Hematopoietic multipotent progenitor cell treated with erythropoietin and hydrocortisone succinate and interleukin-3 and kit ligand, for 17 days (in vitro differentiated cells): ENCODE results near the gene DPAGT1.
A peak's percentile ranks its signal among the peaks of the same experiment; 100 is the strongest.
"Not testable (repeated sequence)": the region's sequence is repeated elsewhere in the genome, so short reads cannot be mapped to it uniquely, and the experiment has no call there.

Experiments used
- DNase-seq: peaks from one replicate; pipeline ENCODE4 v3.0.0-alpha.2; 2015; ENCODE audit warnings: low spot score

Gene DPAGT1

GRCh38 chr11:119115484-119116234, 14.0 kb upstream of the DPAGT1 start:
- no peak for DNase-seq

GRCh38 chr11:119114351-119114750, 12.7 kb upstream of the DPAGT1 start:
- no peak for DNase-seq

GRCh38 chr11:119113716-119114115, 12.1 kb upstream of the DPAGT1 start:
- DNase-seq, result no peak

DNA sequence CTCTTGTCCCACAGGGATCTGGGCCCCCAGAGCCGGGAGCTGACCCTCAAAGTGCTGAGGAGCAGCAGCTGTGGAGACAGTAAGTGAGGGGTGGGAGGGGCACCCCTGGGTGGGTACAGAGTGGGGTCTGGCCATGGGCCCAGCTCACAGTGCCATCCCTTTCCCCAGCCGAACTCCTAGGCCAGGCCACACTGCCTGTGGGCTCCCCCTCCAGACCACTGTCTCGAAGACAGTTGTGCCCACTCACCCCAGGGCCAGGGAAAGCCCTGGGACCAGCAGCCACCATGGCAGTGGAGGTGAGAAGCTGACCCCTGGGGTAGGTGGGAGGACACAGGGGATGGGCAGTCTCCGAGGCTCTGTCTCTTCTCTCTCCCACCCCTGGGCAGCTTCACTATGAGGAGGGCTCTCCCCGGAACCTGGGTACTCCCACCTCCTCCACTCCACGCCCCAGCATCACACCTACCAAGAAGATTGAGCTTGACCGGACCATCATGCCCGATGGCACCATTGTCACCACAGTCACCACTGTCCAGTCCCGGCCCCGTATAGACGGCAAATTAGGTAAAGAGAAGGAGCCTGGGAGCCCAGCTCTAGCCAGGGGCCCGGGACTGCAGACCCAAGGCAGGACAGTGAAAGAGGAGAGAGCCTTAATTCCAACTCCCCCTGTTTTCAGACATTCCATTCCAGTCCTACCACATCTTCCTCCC, 10.8 kb upstream of the DPAGT1 start:
- DNase-seq, result no peak

GRCh38 chr11:119111361-119111925, 9.8 kb upstream of the DPAGT1 start:
- no peak for DNase-seq

DNA sequence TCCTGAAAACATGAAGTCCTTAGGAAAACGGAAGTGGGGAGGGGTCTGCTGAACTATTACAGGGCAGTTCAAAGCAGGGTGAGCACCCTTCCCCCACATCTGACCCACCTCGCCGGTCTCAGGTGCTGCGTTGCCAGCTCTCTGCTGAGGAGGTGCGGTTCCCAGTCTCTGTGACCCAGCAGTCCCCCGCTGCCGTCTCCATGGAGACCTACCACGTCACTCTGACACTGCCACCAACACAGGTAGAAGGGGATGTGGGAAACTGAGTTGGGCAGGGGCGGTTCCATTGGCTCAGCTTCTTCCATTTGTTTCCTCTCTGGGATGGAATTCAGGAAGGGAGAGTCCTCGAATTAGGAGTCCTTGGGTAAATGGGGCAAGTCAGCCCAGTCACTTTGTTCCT, 8.8 kb upstream of the DPAGT1 start:
- no peak for DNase-seq

DNA sequence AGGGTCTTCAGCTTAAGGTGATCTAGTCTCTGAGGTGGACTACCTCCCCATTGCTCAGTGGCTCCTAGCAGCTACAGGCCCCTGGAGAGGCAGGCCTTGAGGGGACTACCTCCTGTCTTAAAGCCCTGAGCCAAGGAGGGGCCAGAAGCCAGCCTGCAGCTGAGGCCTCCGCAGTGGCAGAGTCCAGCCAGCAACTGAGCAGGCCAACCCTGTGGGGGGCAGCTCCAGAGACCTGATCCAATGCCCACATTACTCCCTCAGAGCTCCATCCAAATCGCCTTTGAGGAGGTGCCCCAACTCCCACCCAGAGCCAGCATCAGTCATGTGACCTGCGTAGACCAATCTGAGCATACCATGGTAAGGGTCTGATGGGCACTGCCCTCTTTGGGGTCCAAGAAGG, 8.2 kb upstream of the DPAGT1 start:
- DNase-seq, result no peak

- no peak for DNase-seq
Observed at GRCh38 chr11:119108857-119109221, 7.2 kb upstream of the DPAGT1 start.

- DNase-seq, result peak; percentile 44
Observed at GRCh38 chr11:119108146-119108856, 6.6 kb upstream of the DPAGT1 start.

- peak; percentile 37 for DNase-seq
Observed at GRCh38 chr11:119107538-119108145, 6.0 kb upstream of the DPAGT1 start.

DNA sequence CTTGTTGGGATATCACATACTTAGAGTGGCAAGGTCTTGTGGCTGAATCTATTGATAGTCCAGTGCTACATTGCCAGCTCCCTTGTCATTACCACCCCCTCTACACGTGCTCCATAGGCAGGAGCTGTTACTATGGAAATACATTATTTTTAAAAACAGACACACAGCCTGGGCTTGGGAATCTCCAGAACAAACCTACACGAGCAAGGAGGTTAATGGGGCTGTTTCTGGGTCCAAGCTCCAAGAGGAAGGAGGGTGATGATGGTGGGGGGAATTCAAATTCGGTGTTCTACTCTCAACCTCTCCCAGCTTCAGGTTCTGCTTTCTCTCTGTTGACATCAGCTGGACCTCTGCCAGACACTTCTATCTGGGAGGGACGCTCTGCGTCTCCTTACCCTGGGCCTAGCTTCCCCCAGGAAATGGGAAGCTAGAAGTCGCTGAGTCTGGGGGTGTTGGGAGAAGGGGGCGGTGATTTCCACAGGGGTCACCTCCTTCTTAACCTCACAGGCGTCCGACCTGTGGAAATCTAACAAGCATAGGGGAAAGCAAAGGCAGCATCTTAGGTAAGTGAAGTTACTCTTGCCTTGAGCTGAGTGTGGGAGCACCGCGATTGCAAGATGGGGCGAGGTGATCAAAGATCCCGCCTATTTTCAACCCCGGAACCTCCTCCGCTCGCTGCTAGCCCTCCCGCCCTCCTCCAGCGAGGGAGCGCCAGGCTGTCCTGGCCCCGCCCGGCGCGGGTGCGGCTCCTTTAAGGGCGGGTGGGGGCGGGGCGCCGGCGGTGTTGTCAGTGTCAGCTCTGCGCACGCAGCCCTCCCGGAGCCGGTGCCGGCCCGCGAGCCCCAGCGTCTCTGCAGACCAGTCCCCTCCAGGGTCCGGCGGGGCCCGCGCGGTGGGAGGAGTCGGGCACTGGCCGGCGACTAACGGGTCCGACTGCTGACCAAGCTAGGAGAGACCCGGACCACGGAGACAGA, 5.2 kb upstream of the DPAGT1 start, which contains the start of gene C2CD2L:
Gene C2CD2L (plus strand): TSS at position 781 of the 974 bp plus-strand sequence. CDS start 398 bp downstream, outside the sequence.
- DNase-seq, result peak; percentile 95

DNA sequence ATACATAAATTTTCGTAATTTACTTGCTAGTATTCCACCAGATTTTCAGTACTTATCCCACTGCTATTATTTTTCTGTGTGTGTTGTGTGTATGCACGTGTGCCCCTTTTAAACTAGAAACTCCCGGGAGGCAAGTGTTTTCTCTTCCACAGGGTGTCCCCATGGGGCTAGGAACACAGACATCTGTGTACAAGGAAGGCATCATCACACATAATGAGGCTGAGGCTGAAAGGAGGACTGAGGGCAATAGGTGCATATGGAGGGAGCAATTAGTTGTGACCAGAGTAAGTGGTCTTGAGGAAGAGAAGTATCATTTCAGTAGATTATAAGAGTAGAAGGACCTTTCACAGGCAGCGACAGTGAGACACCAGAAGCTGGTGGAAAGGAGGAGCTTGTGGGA, 2.1 kb upstream of the DPAGT1 start:
- DNase-seq, result no peak

GRCh38 chr11:119103161-119103664, 1.6 kb upstream of the DPAGT1 start:
- DNase-seq, result not testable (repeated sequence)

- no peak for DNase-seq
Observed at GRCh38 chr11:119100994-119101758, 477 bp downstream of the DPAGT1 start.

GRCh38 chr11:119100246-119100970, 1.2 kb downstream of the DPAGT1 start:
- DNase-seq, result peak; percentile 75

GRCh38 chr11:119099711-119100110, 1.9 kb downstream of the DPAGT1 start:
- no peak for DNase-seq

DNA sequence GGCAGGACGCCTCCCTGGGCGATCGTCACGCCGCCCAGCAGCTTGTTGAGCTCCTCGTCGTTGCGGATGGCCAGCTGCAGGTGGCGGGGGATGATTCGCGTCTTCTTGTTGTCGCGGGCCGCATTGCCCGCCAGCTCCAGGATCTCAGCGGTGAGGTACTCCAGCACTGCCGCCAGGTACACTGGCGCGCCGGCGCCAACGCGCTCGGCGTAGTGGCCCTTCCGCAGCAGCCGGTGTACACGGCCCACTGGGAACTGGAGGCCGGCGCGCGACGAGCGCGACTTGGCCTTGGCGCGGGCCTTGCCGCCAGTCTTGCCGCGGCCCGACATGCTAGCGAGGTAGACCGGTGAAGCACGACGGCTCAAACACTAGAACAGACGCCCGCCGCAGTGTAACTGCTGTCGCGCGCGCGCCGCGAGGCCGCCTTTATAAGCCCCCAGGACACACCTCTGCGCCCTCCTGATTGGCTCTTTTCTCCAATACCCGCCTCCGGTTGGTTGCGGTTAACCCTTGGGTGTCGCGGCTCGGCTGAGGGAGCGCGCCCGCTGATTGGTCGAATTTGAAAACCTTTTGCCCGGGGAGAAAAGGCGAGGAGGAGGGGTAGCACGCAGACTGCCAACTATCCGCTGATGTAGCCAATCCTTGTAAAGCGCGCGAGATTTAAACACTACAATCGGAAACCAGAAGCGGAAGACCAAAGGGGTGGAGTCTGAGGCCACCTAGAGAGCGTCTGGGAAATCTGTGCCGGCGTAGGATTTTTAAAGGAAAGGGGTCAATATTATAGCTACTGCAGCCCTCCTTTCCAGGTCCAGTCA, 6.4 kb downstream of the DPAGT1 start:
- peak; percentile 100 for DNase-seq

DNA sequence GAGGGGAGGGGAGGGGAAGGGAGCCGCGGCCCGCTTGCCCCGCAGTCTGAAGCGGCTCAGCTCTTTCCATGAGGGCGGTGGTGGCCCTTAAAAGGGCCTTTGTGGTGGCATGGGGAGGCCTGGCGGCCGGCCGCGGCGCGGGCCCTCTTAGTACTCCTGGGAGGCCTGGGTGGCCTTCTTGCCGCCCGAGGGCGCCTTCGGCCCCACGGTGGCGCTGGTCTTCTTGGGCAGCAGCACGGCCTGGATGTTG, 6.9 kb downstream of the DPAGT1 start:
- DNase-seq, result peak; percentile 93
